ENCODE measurements around the gene RASL10B.

The RASL10B gene

GRCh38 chr17:35723735-35724134 lies 7.7 kb upstream of the RASL10B start:
- DNase-seq = no peak

DNA sequence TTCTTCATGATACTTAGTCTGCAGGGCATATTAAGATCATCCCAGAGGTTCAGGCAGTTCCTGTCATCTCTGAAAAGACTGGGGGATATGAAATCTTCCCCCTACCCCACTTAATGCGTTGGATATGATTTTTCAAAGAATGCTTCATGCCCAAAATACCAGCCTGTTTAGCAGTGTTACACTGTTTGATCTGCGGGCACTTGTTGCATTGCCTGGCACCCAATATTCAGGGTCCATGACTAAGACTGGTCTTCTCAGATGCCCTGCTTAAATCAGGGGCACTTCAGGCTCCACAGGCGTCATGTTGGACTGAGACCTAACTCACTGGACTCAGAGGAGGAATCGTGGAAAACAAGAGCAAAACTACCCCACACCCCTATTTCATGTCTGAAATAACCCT lies 6.4 kb upstream of the RASL10B start:
- DNase-seq = no peak

DNA sequence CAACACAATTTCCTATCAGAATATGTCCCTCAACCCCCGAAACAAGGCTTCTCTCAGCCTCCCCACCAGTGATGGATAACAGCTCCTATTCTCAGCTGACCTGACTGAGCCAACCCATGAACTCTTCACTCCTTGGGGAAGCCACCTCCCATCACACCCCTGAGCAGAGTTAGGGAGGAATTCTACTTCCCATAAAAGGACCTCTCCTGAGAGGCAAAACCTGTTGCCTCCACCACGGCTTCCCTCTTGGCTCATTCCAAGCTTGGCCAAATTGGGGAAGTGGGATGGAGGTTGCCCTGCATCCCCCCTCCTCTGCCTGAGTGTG lies 5.7 kb upstream of the RASL10B start:
- DNase-seq = no peak

DNA sequence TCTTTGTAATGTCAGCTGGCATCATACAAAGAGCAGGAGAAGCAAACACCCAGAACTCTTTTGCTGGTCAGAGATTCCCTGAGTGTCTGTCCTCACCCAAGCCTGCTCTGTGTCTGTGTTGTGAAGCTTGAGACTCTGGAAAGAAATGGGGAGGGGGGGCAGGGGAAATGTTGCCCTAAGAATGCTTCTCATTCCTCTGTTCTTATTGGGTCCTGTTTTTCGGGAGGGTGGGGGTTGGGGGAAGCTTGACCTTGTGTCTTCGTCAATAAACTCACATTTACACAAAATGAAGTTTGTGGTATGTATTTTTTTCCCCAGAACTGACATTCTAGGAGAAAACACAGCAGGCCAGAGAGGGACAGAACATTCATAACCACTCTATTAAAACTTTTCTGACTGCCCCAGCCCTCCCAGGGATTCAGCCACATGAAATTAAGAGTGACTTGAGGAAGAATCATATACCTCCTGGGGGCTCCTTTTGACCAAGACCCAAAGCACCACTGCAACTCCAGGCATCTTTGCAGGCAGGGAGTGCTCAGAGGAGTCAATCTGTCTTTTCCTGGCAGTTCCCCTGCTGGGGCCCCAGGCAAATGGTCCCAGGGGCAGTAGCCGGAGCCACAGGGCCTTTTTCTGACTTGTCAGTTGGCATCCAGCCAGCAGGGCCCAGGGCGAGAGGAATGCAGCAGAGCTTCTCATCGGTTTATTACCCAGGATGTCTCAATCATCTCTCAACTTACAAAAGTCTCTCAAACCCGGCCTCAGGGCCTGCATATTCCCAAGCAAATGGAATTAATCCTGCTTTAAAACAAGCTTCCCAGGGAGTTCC lies 5.1 kb upstream of the RASL10B start:
- DNase-seq = no peak

DNA sequence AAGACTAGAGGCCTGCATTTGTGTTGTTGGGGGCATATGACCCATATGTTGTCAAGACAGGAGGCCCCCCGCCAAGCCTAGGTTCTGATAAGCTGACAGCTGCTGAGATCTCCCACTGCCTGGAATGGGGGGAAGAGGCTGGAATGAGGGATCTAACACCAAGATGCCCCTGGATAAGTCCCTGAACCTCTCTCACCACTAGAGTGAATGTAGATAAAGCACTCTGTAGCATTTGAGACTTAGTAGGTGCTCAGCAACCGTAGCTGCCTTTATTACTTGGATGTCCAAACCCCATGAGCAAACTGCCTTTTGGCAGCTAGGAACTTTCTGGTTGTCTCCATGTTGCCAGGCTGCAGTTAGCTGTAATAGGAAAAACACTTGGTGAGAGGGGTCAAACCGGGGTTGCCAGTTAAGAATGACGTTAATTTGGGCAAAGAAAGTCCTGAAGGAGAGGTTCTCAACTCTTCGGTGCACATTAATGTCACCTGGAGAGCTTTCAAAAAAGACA lies 4.4 kb upstream of the RASL10B start:
- no peak for DNase-seq

DNA sequence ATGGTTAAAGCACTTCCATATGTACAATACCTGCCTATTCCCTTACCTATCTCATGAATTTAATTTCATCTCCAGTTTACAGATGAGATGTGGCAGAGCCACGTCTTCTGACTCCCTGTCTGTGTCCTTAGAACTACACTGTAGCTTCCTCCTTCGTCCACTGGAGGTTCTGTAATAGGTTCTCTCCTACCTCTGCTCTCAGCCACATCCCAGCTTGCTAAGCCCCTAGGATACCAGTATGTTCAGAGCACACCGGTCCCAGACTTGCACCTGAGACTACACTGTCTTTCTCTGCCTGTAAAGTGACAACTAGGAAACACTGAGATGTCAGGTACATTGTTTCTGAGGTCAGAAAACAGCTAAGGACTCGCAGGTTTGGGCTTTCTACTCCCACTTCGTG lies 3.8 kb upstream of the RASL10B start:
- DNase-seq = no peak

- no peak for DNase-seq
Measured at GRCh38 chr17:35728551-35728950, 2.9 kb upstream of the RASL10B start.

GRCh38 chr17:35729405-35729833 lies 2.0 kb upstream of the RASL10B start:
- no peak for DNase-seq

- no peak for DNase-seq
Measured at GRCh38 chr17:35730400-35731005, 936 bp upstream of the RASL10B start.

- no peak for DNase-seq
Measured at GRCh38 chr17:35731917-35732805, 722 bp downstream of the RASL10B start.

DNA sequence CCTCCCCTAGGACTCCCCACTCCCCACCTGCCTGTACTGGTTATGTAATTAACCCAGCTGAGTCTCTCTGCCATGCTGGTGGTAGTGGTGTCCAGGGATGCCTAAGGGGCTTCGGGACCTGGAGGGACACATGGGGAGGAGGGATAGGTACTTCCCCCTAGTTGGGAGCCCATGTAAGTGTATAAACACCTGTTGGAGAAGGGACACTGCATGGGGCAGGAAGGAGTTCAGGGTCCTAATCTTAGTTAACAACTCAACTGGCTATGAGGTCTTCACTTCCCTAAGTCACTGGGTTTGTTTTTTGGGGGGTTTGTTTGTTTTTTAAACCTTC lies 1.3 kb downstream of the RASL10B start:
- no peak for DNase-seq

DNA sequence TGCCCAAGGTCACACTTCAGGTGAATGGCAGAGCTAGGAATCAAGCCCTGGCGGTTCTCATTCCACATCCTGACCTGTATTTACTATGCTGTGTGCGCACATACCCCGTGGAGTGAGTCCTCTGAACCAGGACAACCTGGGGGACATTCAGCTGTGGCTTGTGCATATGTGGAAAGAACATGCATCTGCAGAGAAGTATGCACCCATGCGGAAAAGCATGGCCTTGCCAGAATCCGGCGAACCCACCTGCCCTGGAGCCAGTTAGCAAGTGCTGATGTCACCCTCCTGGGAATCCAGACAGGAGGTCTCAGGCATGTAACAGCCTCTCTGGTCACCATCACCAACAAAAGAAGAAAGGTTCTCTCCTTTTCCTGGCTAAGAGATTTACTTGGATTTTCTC lies 1.9 kb downstream of the RASL10B start:
- DNase-seq = no peak

DNA sequence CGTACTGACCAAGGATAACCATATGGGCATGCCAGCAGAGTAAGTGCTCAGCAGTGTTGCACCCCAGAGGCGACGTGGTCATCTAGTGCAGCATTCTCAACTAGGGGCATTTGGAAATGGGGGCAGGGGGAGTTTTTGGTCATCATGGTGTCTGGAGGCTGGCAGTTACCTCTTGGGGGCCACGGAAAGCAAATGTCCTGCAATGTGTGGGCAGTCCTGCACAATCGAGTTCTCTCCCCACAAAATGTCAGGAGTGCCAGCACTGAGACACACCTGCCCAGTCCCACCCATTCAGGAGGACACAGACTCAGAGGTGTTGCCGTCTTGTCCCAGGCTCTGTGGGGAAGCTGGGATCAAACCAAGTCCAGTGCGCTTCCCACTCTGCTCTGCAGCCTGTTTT lies 3.0 kb downstream of the RASL10B start:
- DNase-seq = no peak

DNA sequence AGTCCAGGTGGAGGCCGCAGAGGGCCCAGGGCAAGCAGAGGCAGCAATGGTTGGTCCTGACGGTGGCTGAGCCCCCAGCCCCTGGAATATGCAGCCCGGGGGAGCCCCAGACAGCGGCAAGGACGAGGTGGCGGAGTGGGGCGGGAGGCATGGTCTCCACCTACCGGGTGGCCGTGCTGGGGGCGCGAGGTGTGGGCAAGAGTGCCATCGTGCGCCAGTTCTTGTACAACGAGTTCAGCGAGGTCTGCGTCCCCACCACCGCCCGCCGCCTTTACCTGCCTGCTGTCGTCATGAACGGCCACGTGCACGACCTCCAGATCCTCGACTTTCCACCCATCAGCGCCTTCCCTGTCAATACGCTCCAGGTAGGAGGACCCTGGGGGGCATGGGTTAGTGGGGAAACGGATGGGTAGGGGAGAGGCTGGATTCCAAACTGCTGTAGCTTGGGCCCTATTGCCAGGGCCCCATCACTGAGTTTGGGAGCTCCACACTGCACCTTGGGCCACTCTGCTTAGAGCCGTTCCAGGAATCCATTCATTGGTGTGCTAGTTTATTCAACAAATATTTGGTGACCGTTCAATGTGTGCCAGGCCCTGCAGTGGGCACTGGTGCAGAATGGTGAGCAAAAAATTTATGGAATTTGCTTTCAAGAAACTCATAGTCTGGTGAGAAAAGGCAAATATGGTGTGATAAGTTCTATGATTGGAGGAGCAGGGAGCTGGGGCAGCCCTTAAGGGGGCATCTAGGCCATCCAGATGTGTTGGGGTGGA lies 3.8 kb downstream of the RASL10B start:
- DNase-seq = no peak

DNA sequence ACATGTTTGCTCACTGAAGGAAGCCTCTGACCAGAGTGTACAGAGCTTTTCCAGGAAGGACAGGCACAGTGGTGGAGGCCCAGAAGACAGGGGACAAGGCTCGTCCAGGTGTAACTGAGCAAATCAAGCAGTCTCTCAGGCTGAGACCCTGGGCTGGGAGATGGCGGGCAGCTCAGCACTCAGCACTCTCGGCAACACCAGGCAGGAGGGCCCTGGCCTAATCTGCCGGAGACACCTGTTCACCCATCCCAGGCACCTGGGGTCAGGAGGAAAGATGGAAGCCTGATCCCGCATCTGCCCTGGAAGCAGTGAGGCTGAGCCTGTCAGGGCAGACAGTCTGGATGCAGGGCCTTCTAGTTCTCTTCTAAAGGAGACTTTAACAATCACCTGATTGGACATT lies 4.8 kb downstream of the RASL10B start:
- DNase-seq = no peak

DNA sequence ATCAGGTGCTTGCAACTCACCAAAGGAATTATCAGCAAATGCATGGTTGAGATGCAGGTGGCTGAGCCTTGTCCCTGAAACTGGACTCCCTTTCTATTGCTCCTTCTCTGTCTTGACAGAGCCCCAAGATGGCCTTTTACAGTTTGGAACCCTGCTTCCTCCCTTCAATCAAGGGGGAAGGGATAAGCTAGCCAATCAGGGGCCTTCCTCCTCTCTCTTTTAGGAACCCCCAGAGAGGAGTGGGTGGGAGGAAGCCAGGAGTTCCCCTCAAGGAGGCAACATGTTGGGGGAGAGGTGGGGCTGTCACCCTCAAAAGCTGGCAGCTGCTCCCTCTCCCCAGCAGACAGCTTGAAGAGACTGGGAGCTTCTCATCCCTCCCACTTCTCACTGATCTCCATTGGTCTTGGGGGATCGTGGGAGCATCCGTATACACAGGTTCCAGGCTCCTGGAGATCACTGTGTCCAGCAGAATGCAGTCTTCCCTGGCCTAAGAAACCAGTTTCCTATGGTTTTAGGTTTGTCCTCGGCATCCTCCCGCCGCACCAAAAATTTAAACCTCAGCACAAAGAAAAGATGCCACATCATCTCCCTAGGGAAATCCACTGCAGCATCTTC lies 7.2 kb downstream of the RASL10B start:
- peak; percentile 24 to 40 (median 37) for DNase-seq

- no peak for DNase-seq
Measured at GRCh38 chr17:35740216-35740615, 8.8 kb downstream of the RASL10B start.

DNA sequence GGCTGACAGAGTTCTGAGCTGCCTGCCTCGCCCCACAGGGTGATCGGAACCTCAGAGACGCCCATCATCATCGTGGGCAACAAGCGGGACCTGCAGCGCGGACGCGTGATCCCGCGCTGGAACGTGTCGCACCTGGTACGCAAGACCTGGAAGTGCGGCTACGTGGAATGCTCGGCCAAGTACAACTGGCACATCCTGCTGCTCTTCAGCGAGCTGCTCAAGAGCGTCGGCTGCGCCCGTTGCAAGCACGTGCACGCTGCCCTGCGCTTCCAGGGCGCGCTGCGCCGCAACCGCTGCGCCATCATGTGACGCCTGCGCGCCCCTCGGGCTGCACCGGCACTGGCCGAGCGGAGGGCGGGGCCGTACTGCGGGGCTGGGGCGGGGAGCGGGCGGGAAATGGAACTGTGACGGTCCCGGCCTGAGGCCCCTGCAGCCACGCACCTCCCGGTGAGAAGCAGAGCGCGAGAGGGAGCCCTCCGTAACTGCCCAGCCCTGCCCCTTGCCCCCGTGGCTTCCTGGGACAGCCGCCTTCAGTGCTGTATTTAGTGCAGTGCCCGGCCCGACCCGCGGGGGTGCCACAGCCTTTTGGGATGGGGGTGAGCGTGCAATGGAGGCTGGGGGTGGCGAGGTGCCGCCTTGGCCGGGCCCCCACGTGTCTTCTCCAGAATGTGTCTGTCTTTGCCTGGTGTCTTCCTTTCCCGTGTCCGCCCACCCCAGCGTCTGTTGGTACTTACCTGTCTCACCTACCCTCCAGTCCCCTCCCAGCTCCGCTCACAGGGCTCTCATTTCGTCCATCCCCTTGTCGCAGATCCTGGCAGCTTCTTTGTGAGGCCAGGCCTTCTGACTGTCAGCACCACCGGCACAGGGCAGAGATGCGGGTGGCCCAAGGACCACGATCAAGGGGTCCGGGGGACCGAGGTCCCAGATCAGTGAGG lies 9.8 kb downstream of the RASL10B start:
- peak in 1 of 3 donors; percentile 26 for DNase-seq

DNA sequence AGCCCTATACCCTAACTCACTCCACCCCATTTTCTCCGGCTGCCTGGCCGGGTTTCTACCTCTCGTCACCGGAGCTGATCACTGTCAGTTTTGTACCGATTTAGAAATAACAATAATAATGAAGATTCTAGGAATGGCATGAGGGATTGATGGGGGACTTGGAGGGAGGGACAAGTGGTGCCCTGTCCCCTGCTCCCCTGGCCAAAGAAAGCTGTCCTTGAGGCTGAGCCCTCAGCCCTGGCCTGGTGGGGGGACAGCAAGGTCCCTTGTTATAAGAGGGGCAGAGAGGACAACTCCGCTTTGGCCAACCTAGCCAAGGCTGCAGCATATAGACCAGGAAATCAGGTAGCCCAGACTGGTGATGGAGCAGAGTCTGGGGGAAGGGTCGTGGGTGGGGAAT lies 11.1 kb downstream of the RASL10B start:
- no peak for DNase-seq

GRCh38 chr17:35742896-35743477 lies 11.5 kb downstream of the RASL10B start:
- DNase-seq = no peak

Measured in suppressor macrophage treated with lipopolysaccharide for 1 hour (primary cell).